GM12874 (cell line): ENCODE measurements around the gene LIN28B.

ENCODE experiments used
- CTCF ChIP-seq: IDR thresholded peaks from 2 replicates; pipeline ENCODE4 v1.5.1; 2011; ENCODE audit warnings: low read depth, mild to moderate bottlenecking, control low read depth, low read length, moderate library complexity; ENCODE audit not compliant: insufficient read depth

LIN28B gene

GRCh38 chr6:105029581-105029980 lies 72.7 kb downstream of the LIN28B start:
- TF ChIP-seq CTCF: no peak

- TF ChIP-seq CTCF: no peak
These were observed 77.6 kb downstream of the LIN28B start for GRCh38 chr6:105034470-105034869.

GRCh38 chr6:105035299-105035698 lies 78.4 kb downstream of the LIN28B start:
- TF ChIP-seq CTCF: no peak

GRCh38 chr6:105036351-105036750 lies 79.4 kb downstream of the LIN28B start:
- no peak for TF ChIP-seq CTCF

- no peak for TF ChIP-seq CTCF
These were observed 81.4 kb downstream of the LIN28B start for GRCh38 chr6:105038259-105038658.

- TF ChIP-seq CTCF: no peak
These were observed 85.0 kb downstream of the LIN28B start for GRCh38 chr6:105041880-105042279.

GRCh38 chr6:105042648-105043047 lies 85.7 kb downstream of the LIN28B start:
- TF ChIP-seq CTCF: no peak

- TF ChIP-seq CTCF: no peak
These were observed 87.1 kb downstream of the LIN28B start for GRCh38 chr6:105043979-105044378.
